ENCODE data around the gene KAT2B.

DNA sequence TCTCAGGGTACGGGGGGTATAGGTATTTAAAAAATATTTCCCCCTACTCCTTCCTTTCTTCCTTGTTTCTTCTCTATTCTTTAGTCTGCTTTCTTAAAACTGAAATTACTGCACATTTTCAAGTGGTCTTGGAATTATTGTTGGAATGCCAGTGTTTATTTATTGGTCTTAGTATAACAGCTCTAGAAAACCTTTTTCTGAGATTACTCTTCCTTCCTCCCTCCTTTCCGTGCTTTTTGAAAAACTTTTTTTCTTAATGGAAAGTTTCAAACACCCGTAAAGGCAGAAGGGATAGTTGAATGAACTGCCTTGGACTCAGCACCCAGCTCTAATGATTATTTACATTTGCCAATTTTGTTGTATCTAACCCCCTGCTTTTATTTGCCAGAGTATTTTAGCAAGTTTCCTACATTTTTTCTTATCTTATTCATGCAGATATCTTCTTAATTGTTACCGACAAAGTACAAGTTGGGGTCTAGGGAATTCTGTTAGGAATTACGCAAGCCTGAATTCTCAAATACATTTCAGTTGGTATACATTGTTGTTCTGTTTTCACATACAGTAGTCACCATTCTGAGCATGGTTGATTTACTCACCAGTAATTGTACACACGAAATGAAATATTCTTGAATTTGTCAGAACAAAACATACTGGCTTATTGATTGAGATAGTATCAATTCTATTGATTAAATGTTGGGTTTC is 36.2 kb downstream of the KAT2B start:
- no peak for TF ChIP-seq EGR1 (IDR thresholded peaks at IDR 0.05; ENCODE audit: low read depth)
- TF ChIP-seq POLR2AphosphoS5 (IDR thresholded peaks at IDR 0.05; ENCODE audit: low read depth, low read length) = no peak
- TF ChIP-seq CTCF (IDR thresholded peaks at IDR 0.05 in 2 of 3, conservative IDR thresholded peaks at IDR 0.05 in 1 of 3; ENCODE audit: borderline replicate concordance in 1 of 3, insufficient read depth in 1 of 3, low read depth in 2 of 3, low read length in 2 of 3) = no peak
- TF ChIP-seq POLR2A (IDR thresholded peaks at IDR 0.05; ENCODE audit: borderline replicate concordance, extremely low read depth, insufficient read depth, insufficient read length) = no peak
- no peak for TF ChIP-seq ZNF274 (IDR thresholded peaks at IDR 0.05; ENCODE audit: low read depth, low read length)
- no peak for TF ChIP-seq EZH2phosphoT487 (IDR thresholded peaks at IDR 0.05; ENCODE audit: borderline replicate concordance)
- TF ChIP-seq TCF7L2 (IDR thresholded peaks at IDR 0.05; ENCODE audit: borderline replicate concordance, extremely low read depth, insufficient read depth, insufficient read length) = no peak
- TF ChIP-seq YY1 (IDR thresholded peaks at IDR 0.05; ENCODE audit: extremely low read depth, insufficient replicate concordance, low read depth, low read length) = no peak
- TF ChIP-seq SIN3A (IDR thresholded peaks at IDR 0.05; ENCODE audit: low read depth) = no peak
- TF ChIP-seq CEBPB (IDR thresholded peaks at IDR 0.05; ENCODE audit: low read depth) = no peak
- no peak for TF ChIP-seq RAD21 (IDR thresholded peaks at IDR 0.05; ENCODE audit: low read depth)
- TF ChIP-seq SP1 (IDR thresholded peaks at IDR 0.05; ENCODE audit: low read depth) = no peak
- TF ChIP-seq SRF (IDR thresholded peaks at IDR 0.05; ENCODE audit: low read depth) = no peak
